Retina (tissue), 1 donor: Measurements from ENCODE around the gene SPATA1.
A peak's percentile ranks its signal among the peaks of the same experiment; 100 is the strongest.
"Not testable (repeated sequence)": the region's sequence is repeated elsewhere in the genome, so short reads cannot be mapped to it uniquely, and the experiment has no call there.

ENCODE experiments used
- DNase-seq: peaks from one replicate; pipeline ENCODE4 v3.0.0-alpha.2; 2016

SPATA1 gene, protein sequence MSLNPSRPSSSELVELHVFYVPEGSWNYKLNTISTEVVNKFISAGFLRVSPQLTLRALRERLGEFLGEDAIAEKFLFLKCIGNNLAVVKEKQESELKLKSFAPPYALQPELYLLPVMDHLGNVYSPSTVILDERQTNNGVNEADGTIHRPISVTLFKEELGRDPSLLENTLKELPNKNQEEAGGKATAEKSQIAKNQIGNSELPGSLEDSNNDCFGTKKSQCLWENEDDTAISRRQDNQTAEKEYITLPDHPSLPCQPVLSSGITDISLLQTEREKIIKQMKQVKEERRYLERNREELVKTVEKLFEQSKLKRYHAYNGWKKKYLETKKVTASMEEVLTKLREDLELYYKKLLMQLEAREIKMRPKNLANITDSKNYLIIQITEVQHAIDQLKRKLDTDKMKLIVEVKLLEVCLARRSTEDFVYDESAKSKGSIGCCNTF

DNA sequence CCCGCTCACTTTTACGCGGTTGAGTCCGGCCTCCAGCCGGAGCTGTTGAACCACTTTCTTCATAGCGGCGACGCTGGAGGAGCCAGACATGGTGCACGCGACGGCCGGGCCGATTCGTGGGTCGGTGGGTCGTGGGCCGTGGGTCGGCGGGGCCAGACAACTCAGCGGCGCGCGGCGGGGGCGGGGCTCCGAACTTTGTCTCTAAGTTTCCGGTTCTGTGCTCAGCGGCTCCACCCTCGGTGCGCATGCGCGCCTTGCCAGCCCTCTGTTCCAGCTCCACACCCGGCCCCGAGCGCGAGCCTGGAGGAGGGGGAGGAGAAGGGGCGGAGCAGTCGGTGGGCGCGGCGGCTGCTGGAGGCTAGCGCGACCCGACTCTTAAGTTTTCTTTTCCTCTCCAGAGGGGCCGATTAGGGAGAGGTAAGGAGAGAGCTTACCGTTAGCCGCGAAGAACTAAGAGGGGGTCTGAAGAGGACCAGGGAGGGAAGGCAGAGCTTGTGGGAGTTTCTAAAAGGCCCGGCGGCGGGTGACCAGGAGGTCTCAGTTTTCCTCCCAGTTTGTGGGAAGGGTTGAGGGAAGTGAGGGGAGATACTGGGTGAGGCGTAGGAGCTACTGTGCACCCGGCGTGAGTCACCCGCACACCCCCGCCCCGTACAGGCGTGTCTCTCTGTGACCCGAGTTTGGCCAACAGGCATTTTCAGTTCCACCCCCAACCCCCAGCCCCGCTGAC is at the start of gene SPATA1, which contains the start of gene GNG5:
TSS of gene SPATA1 (plus strand) at position 385 of the 727 bp plus-strand sequence. CDS start 9,974 bp downstream, outside the sequence.
TSS of gene GNG5 (minus strand) at position 580 of the 727 bp plus-strand sequence. CDS start at position 90, 490 bp downstream.
- peak; percentile 98 for DNase-seq

DNA sequence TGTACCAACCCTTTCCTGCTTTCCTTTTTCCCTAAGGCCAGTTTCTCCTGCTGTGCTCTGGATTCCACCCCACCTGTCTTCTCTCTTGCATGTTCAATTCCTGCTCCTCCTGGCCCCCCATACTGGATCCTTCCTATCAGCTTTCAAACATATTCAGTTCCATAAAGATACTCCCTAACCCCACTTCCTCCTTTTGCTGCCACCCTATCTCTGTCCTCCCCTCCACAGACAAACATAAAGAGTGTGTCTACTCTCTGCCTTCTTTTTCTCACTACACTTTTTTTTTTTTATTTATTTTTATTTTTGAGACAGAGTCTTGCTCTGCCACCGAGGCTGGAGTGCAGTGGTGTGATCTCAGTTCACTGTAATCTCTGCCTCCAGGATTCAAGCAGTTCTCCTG is 44.1 kb upstream of the SPATA1 start:
- DNase-seq, result no peak

DNA sequence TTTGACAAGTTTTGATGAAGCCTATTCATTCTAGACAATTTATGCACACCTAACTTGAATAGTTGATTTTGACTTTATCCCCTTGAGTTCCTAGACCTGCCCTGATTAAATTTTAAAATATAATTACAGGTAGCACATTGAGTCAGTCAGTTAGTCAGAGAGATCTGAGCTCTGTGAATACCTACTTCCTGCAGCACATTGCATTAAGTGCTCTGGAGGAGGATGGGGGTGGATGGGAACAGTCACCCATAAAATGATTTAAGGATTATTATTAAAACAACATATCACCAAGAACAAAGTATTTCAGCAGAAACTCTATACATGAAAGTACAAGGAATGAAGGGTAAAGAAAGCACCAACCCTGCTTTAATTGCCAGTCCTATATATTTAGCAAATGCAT is 38.9 kb upstream of the SPATA1 start:
- DNase-seq, result no peak

DNA sequence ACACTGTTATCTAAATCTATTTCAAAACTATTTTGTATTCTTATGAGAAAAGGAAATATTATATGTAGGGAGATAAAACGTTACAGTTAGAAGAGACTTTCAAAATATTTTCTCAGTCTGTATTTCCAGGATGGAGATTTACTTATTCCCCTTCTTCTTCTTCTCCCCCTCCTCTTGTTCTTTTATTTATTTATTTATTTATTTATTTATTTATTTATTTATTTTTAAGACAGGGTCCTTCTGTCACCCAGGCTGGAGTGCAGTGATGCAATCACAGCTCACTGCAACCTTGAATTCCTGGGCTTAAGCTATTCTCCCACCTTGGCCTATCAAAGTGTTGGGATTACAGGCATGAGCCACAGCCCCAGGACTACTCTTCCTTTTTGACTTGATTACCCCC is 30.0 kb upstream of the SPATA1 start:
- DNase-seq, result no peak

DNA sequence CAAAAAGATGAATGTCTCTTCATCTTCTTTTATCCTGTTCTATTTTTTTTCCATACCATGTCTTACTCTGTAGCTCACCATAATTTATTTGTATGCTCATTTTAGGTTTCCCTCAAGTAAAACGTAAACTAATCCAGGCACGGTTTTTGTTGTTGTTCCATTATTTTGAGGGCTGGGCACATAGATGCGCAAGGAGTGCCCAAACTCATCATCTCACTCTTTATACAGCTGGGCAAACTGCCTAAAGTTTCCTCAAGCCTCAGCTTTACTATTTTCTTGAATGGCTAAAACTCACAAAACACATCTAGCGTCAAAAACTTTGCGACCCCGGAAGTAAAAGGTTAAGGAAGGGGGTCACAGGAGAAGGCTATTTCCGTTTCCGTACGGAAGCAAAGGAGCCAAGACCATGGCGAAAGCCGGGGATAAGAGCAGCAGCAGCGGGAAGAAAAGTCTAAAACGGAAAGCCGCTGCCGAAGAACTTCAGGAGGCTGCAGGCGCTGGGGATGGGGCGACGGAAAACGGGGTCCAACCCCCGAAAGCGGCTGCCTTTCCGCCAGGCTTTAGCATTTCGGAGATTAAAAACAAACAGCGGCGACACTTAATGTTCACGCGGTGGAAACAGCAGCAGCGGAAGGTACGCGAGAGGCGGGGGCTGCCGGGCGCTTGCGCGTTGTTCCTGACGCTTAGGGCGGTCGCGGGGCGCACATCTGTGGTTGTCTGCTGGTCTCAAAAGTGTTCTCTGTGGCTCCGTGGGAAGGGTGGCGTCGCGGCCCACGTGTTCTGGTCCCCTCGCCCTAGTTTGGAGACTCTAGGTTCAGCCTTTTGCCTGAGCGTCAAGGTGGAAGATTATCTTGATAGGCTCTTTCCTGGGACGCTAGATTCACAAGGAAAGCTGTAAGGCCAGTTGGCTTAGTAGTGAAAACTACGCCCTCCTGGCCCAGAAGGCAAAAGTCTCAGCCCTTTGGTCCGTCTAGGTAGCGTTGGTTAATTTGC is 27.0 kb upstream of the SPATA1 start, which contains the start of gene RPF1:
TSS of gene RPF1 (plus strand) at position 391 of the 993 bp plus-strand sequence. CDS start at position 407, 16 bp downstream.
- peak; percentile 94 for DNase-seq

DNA sequence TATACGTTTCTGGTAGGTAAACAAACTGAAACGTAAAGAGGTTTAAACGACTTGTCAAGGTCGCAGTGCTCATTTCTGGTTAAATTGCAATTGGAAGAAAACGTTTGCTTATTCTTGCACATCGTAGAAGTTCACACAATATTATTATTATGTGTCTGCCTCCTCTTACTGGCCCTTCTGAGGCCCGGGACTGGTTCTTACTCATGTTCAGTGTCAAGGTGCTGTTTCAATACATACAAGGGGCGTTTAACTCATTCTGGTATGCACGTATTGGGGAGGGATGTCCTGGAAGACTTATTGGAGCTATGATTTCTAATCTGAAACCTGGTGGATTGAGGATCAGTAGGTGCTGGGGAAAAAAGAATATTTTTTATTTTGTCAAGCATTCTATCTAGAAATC is 26.2 kb upstream of the SPATA1 start:
- DNase-seq, result no peak

DNA sequence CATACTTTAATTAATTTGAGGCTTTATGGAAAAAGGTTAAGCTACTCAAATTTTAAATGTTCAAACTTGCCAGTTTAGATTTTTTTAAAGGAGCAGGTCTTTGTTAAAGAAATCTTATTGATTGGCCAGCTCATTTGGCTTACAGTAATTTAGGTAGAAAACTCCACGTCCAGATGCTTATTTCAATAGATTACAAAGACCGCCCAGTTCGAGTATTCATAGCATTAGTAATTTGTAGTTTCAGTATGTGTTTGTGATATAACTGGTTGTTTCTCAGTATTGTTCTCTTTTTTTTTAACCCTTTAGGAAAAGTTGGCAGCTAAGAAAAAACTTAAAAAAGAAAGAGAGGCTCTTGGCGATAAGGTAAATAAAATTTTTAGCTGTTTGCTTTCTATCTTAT is 25.5 kb upstream of the SPATA1 start:
- DNase-seq, result no peak

DNA sequence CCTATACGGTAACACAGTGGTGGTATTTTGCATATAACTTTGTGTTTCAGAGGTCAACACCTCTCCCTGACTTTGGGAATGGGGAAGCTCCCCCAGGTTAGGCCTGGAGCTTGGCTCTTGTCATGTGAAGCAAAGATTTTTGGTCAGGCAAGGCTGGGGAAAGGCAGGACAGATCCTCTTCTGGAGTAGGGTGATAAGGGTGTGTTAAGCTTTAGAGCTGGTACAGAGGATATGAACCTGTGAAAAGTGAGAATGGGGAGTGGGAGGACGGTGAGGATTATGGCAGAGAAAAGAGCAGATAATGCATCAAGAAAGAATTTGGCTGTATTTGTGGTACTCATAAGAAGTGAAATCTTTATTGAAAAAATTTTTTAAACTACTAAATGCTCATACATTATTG is 24.9 kb upstream of the SPATA1 start:
- no peak for DNase-seq

DNA sequence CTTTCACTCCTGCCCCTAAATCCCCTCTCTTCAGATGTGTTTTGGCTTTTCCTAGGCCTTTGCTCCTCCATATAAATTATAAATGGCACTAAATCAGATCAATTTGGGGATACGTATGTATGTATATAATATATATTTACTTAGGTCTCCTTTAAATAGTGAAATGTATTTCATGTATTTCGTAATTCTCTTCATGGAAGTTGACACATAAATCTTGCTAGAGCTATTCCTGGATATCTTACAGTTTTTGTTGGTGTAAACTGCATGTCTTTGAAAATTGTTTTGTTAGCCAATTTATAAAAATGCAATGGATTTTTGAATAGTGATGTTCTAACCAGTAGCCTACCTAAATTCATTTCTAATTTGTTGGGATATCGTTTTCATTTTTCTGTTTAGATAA is 18.1 kb upstream of the SPATA1 start:
- no peak for DNase-seq

DNA sequence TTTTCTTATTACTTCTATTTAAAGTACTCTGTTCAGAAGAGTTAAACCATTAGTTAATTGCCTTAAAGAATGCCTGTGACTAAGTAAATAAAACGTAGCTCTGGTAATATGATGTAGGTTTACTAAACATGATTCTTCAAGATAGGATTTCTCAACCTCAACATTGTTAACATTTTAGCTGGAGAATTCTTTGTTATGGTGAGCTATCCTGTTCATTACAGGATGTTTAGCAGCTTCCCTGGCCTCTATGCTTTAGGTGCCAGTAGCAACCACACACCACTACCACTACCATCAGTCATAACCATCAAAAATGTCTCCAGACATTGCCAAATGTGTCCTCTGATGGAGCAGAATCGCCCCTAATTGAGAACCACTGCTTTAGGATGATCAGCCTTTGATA is 16.4 kb upstream of the SPATA1 start:
- no peak for DNase-seq

DNA sequence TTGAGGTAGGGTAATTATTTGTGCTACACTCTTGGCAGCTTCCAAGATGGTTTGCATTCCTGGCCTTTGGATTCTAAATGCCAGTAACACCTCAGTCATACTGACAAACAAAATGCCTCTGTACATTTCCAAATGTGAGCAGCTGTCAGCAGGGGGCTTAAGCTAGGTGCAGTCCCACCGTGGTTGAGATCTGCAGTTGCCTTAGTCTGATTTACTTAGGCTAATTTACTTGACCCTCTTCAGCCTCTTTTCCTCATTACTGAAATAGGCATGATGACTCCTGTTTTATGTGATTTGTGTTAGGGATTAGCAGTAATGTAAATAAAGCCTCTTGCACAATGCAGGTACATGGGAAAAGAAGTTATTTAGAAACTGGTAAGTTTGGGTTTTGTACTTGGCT is 13.5 kb upstream of the SPATA1 start:
- no peak for DNase-seq

DNA sequence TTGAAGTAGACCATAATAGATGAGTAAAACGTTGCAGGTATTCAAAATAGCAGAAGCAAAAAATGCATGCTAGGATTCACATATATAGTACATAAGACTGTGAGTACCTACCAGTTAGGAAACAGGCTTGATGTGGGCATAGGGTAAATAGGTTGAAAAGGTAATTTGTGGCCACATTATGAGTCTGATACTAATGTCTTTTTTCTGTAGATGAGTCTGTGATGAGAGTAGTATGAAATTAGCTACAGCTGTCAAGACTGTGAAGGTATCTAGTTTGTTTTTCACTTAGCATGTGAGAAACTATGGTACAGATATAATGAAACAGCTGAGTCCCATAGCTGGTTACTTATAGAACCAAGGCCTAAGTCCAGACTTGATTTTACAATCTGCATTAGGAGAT is 12.4 kb upstream of the SPATA1 start:
- DNase-seq, result no peak

DNA sequence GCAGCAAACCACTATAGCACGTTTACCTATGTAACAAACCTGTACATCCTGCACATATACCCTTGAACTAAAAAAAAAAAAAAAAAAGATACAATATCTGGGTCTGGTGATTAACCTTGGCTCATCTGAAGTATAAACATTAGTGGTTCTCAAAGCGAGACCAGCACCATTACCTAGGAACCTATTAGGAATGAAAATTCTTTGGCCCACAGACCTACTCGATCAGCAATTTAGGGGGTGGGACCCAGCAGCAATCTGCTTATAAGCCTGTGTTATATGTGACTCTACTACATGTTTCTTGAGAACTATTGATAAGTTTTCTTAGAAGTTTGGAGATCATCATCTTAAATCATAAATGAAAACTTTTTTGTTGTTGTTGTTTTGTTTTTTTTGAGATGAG is 9.7 kb upstream of the SPATA1 start:
- no peak for DNase-seq

DNA sequence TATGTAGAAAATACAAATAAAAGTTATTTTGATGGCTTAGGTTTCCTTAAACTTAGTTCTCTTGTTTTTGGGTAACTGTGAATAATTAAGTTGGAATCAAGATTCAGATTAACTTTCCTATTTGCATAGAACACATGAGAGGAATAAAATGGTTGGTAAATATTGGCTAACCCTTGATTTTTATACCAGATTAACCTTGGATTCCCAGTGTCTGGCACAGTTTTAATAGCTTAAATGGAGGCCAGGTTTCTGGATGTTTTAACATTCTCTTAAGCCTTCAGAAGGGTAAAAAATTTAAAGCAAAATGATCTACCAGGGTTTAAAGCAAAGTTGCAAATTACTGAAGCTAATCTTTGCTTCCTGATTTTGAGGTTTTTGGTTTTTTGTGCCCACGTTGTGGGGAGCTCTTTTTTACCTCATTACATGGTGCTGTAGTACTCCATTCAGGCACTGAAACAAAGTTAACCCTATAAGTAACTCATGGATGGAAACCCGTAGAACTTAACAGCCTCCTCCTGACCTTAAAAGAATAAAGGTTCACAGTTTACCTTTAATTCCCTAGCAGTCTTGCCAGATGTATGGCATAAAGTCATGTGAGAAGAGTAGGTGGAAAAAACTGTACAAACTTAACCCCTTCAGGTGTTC is 8.4 kb upstream of the SPATA1 start:
- no peak for DNase-seq

DNA sequence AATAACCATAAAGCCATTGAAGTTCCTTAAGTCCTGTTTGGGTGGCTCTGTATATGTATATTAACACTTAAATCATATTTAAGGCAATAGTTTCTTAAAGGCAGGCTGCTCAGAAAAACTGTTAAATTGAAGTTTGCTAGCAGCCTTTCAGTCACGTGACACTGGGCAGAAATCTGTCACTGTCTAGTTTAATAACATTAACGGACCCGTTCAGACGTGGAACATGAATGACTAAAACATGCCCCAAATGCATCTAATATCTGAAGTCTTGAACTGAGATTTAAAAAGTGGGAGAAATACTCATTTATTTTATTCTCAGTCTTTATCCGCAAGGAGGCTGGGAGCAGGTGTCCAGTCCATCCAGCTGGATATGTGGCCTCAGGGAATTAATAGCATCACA is 3.3 kb upstream of the SPATA1 start:
- DNase-seq, result peak; percentile 48

DNA sequence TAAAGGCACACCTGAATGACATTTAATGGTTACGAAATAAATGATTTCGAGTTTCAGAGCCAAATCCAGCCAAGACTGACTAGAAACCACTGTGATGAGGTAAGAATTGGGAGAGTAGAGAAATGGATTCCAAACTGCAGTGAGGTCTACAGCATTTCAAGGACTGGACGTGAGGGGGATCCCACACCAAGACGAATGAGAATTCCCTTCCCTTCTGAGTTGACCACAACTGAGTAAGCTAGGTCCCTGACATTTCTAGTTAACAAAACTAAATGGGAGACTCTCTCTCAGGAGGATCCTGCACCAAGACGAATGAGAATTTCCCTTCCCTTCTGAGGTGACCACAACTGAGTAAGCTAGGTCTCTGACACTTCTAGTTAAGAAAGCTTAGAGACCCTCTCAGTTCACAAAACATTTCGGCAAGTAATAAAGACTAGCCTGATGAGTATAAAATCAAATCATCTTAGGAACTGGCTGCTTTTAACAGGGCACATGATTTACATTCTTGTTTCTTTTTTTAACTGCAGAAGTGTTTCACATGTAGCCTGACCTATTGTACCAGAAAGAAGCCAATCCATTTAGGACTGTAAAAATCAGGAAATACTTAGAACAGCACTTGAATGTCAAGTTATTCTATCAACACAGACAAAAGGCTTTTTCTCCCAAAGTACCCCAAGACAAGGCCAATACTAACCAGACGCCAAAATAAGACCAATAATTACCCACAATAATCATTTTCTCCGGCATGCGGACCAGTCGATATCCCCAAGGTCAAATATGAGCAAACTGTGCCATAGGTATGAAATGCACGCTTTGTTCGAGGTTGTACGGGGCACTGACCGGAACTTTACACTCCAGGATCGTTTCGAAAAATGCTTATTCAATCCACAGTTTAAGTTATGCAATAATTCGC is 1.4 kb upstream of the SPATA1 start:
- peak; percentile 17 for DNase-seq

DNA sequence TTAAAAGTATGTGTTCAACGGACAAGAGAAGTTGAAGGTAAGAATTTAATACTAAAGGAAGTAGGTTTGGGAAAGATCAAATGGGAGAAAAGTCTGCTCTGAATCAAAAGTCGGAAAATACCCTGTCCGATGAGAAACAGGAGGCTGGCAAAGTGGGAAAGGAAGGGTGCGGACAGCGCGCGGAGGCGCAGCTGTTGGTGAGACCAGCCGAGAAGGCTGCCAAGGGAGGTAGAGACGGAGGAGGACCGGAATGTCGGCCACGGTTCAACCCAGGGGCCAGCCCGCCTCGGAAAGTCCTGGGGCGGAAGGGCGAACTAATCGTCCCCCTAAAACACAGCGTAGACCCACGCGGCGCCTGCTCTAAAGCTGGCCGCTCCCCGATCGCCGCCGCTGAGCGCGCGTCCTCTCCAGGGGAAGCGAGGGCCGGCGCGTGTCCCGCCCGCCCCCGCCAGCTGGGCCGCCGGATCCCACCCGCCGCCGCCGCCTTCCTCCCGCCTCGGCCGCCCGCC is 639 bp upstream of the SPATA1 start:
- DNase-seq, result peak; percentile 91

DNA sequence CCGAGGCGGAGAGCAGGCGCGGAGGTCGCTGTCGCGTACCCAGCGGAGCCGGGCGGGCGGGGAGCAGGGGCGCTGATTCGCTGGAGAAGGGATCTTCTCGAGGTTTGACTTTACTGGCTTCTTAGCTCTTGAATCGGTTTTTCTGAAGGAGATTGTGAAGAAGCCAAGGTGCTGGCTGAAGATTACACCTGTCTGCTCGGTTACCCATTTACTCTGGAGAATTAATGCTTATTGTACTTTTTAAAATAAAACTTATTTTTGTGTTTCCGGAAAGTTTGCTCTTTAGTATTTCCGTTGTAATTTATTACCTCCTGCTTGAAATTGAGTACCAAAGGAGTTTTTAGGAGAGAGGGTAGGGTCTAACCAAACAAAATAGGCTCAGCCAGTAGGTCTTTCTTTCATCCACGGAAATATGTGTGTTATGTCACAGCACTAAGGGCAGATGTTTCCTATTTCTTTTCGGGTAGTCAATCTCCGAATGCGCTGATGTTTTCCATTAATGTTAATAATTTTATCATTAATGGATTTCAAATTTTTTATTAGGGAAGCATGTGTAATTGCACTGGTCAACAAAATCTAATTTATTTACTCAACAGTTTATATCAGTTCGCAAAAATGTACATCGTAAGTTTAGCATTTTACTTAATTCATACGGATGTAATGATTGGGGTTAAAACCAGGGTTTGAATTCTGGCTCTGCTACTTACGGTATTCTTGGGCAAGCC is 705 bp downstream of the SPATA1 start:
- no peak for DNase-seq

DNA sequence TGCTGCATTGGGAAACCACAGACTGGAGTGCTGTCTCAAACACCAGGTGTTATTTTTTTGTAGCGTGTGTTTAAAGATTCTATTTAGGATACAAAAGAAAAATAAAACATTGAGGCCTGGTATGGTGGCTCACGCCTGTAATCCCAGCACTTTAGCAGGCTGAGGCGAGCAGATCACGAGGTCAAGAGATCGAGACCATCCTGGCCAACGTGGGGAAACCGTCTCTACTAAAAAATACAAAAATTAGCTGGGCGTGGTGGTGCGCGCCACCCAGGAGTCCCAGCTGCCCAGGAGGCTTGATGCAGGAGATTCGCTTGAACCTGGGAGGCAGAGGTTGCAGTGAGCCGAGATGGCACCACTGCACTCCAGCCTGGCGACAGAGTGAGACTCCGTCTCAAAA is 1.7 kb downstream of the SPATA1 start:
- DNase-seq, result not testable (repeated sequence)

DNA sequence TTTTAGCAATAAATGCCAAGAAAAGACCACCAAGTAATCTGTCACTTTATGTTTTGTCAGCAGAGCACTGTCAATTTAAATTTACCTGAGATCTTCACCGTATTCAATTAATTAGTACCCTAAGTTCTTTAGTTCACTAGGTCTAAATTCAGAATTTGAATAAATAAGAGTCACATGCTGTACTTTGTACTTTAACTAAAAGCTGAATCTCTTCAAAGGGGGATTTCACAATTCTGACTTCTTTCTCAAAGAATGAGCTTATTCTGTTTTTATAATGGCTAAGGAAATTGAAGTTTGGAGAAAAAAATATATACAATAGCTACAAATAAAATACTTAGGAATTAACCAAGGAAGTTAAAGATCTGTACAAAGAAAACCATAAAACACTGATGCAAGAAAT is 2.3 kb downstream of the SPATA1 start:
- DNase-seq, result no peak
